ENCODE measurements around the gene HEATR9. TPM values are rescaled to one million over a fixed set of nuclear protein-coding genes. Genes with fewer than 3 reads are reported as not detected.

Gene HEATR9
- total and polyA plus RNA-seq, 4 donors = 0.08 TPM; not detected in 3

- no peak overlapping the region for H3K4me3 ChIP-seq (ENCODE audit: low read depth in 1 of 3, low read length in 3 of 3)
- DNase-seq (ENCODE audit: low spot score) = no peak
- no peak for TF ChIP-seq NR2F2 (IDR thresholded peaks at IDR 0.05)
- no peak for TF ChIP-seq RAD21 (IDR thresholded peaks at IDR 0.05)
- TF ChIP-seq RXRA (IDR thresholded peaks at IDR 0.05) = no peak
- no peak for TF ChIP-seq JUND (IDR thresholded peaks at IDR 0.05)
- no peak for TF ChIP-seq GABPA (IDR thresholded peaks at IDR 0.05 in 1 of 2, conservative IDR thresholded peaks at IDR 0.05 in 1 of 2)
- TF ChIP-seq FOXA1 (IDR thresholded peaks at IDR 0.05) = no peak
- H3K4me1 ChIP-seq (ENCODE audit: control insufficient read depth in 4 of 4, insufficient read depth in 4 of 4, low read length in 3 of 4) = no peaks in the 10 kb centered on the region
- 87% methylated on average over 3 of the region's 3 CpGs for WGBS
- no peak overlapping the region for H3K9ac ChIP-seq (ENCODE audit: low read depth in 1 of 2, low read length in 2 of 2)
- H3K9me3 ChIP-seq (ENCODE audit: control insufficient read depth in 4 of 4, low read length in 3 of 4) = no peaks in the 10 kb centered on the region
- no peaks in the 10 kb centered on the region for H3K36me3 ChIP-seq (ENCODE audit: control insufficient read depth in 4 of 4, insufficient read depth in 3 of 4, low read depth in 1 of 4, low read length in 3 of 4)
- H3K27me3 ChIP-seq (ENCODE audit: control insufficient read depth in 4 of 4, insufficient read depth in 4 of 4, low read length in 3 of 4) = no peaks in the 10 kb centered on the region
- H3K27ac ChIP-seq (ENCODE audit: low read depth in 1 of 2, low read length in 2 of 2) = no peak overlapping the region
Measured at GRCh38 chr17:35865412-35866340, 3.0 kb downstream of the HEATR9 start.

DNA sequence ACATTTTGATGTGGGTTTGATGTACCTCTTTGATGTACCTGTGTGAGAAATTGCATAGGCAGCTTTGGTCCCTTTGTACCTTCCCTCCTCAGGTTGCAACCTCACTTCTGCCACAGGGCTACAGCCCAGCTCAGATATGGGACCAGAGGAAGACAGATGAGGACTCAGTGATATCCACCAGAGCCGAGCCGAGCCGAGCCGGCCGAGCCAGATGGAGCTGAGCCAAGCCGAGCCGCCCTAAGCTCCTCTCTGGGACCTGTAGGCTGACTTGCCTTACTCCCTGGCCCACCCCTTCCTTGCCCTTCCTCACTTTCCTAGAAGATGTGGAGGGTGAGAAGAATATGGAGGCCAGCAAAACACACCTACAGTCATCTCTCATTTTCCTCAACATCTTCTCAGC lies 3.8 kb downstream of the HEATR9 start:
- WGBS = 93% methylated on average over 7 of the region's 7 CpGs

More for the DNA sequence above, 3.8 kb downstream of the HEATR9 start:
- Histone ChIP-seq H3K9me3 (ENCODE audit: control insufficient read depth in 4 of 4, low read length in 3 of 4) (no peaks in the 10 kb centered on the region), H3K9ac (ENCODE audit: low read depth in 1 of 2, low read length in 2 of 2) (no peak overlapping the region), H3K27ac (ENCODE audit: low read depth in 1 of 2, low read length in 2 of 2) (no peak overlapping the region), H3K27me3 (ENCODE audit: control insufficient read depth in 4 of 4, insufficient read depth in 4 of 4, low read length in 3 of 4) (no peaks in the 10 kb centered on the region), H3K4me3 (ENCODE audit: low read depth in 1 of 3, low read length in 3 of 3) (no peak overlapping the region), H3K36me3 (ENCODE audit: control insufficient read depth in 4 of 4, insufficient read depth in 3 of 4, low read depth in 1 of 4, low read length in 3 of 4) (no peaks in the 10 kb centered on the region), H3K4me1 (ENCODE audit: control insufficient read depth in 4 of 4, insufficient read depth in 4 of 4, low read length in 3 of 4) (no peaks in the 10 kb centered on the region)
- DNase-seq (ENCODE audit: low spot score) = no peak
- TF ChIP-seq HNF4A (conservative IDR thresholded peaks at IDR 0.05) (no peak), ZBTB33 (IDR thresholded peaks at IDR 0.05) (no peak), EGR1 (IDR thresholded peaks at IDR 0.05; ENCODE audit: low read depth in 2 of 2) (no peak), RAD21 (IDR thresholded peaks at IDR 0.05) (no peak), TAF1 (conservative IDR thresholded peaks at IDR 0.05) (no peak), GABPA (IDR thresholded peaks at IDR 0.05 in 1 of 2, conservative IDR thresholded peaks at IDR 0.05 in 1 of 2) (no peak), YY1 (IDR thresholded peaks at IDR 0.05) (no peak), REST (IDR thresholded peaks at IDR 0.05) (no peak), JUND (IDR thresholded peaks at IDR 0.05) (no peak)
- TF ChIP-seq, protein P1, sequence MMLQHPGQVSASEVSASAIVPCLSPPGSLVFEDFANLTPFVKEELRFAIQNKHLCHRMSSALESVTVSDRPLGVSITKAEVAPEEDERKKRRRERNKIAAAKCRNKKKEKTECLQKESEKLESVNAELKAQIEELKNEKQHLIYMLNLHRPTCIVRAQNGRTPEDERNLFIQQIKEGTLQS (IDR thresholded peaks at IDR 0.05) = no peak
- TF ChIP-seq, protein P2, sequence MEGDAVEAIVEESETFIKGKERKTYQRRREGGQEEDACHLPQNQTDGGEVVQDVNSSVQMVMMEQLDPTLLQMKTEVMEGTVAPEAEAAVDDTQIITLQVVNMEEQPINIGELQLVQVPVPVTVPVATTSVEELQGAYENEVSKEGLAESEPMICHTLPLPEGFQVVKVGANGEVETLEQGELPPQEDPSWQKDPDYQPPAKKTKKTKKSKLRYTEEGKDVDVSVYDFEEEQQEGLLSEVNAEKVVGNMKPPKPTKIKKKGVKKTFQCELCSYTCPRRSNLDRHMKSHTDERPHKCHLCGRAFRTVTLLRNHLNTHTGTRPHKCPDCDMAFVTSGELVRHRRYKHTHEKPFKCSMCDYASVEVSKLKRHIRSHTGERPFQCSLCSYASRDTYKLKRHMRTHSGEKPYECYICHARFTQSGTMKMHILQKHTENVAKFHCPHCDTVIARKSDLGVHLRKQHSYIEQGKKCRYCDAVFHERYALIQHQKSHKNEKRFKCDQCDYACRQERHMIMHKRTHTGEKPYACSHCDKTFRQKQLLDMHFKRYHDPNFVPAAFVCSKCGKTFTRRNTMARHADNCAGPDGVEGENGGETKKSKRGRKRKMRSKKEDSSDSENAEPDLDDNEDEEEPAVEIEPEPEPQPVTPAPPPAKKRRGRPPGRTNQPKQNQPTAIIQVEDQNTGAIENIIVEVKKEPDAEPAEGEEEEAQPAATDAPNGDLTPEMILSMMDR (IDR thresholded peaks at IDR 0.05; ENCODE audit: low read depth, low read length, missing input control) = no peak
- TF ChIP-seq, protein P3, sequence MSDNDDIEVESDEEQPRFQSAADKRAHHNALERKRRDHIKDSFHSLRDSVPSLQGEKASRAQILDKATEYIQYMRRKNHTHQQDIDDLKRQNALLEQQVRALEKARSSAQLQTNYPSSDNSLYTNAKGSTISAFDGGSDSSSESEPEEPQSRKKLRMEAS (IDR thresholded peaks at IDR 0.05) = no peak
